HepG2 (cell line): ENCODE measurements around the gene DLAT. TPM values are rescaled to one million over a fixed set of nuclear protein-coding genes. Genes with fewer than 3 reads are reported as not detected.

ENCODE experiments used
- BRD4 ChIP-seq: sonication (generic); formaldehyde crosslinking; IDR thresholded peaks from 2 replicates; pipeline ENCODE4 v1.4.0; 2020; ENCODE audit warnings: missing genetic modification reagents
- CSRNP1 ChIP-seq: sonication (generic); formaldehyde crosslinking; IDR thresholded peaks from 2 replicates; pipeline ENCODE4 v1.8.1; 2023; ENCODE audit warnings: mild to moderate bottlenecking, missing genetic modification reagents
- DNMT1 ChIP-seq: sonication (generic); formaldehyde crosslinking; IDR thresholded peaks from 2 replicates; pipeline ENCODE4 v1.5.1; 2020; ENCODE audit warnings: mild to moderate bottlenecking, missing genetic modification reagents
- GABPA ChIP-seq, 2 experiments: IDR thresholded peaks; 2 replicates each; pipeline ENCODE4 v1.6.1; 2011 to 2016; ENCODE audit warnings: low read depth in 2 of 2, low read length in 1 of 2, missing biosample characterization in 1 of 2, missing genetic modification characterization in 1 of 2
- GATA4 ChIP-seq: sonication (generic); IDR thresholded peaks from 2 replicates; pipeline ENCODE4 v1.6.1; 2016; ENCODE audit warnings: antibody characterized with exemption, low read depth, borderline replicate concordance
- HINFP ChIP-seq: sonication (generic); formaldehyde crosslinking; IDR thresholded peaks from 2 replicates; pipeline ENCODE4 v1.4.0; 2020; ENCODE audit warnings: low read depth, mild to moderate bottlenecking, missing genetic modification reagents
- HMGXB3 ChIP-seq: sonication (generic); formaldehyde crosslinking; IDR thresholded peaks from 2 replicates; pipeline ENCODE4 v1.4.0; 2020; ENCODE audit warnings: missing genetic modification reagents, borderline replicate concordance
- JDP2 ChIP-seq: sonication (generic); formaldehyde crosslinking; IDR thresholded peaks from 2 replicates; pipeline ENCODE4 v1.8.1; 2022; ENCODE audit warnings: missing genetic modification reagents, borderline replicate concordance
- KLF16 ChIP-seq, 2 experiments: sonication (generic) in 1 of 2; formaldehyde crosslinking in 1 of 2; IDR thresholded peaks; 2 replicates each; pipeline versions ENCODE4 v1.6.1 to v1.8.0; 2016 to 2023; ENCODE audit warnings: missing genetic modification reagents in 2 of 2, missing compliant biosample characterization in 1 of 2
- MAF1 ChIP-seq: sonication (generic); formaldehyde crosslinking; IDR thresholded peaks from 2 replicates; pipeline ENCODE4 v1.5.0; 2020; ENCODE audit warnings: missing genetic modification reagents, borderline replicate concordance
- MEIS1 ChIP-seq: sonication (generic); formaldehyde crosslinking; IDR thresholded peaks from 2 replicates; pipeline ENCODE4 v1.9.0; 2021; ENCODE audit warnings: mild to moderate bottlenecking, missing genetic modification reagents, moderate library complexity, borderline replicate concordance
- MIXL1 ChIP-seq: IDR thresholded peaks from 2 replicates; pipeline ENCODE4 v1.6.1; 2016
- RBM22 ChIP-seq: fragments of 200-400 bp; formaldehyde crosslinking; optimal IDR thresholded peaks from 2 replicates; pipeline ENCODE3; 2017; ENCODE audit warnings: mild to moderate bottlenecking, low read length, moderate library complexity
- TCF7L2 ChIP-seq: IDR thresholded peaks from 2 replicates; pipeline ENCODE4 v1.6.1; 2011; ENCODE audit warnings: mild to moderate bottlenecking, low read depth, low read length, moderate library complexity
- ZC3H13 ChIP-seq: sonication (generic); formaldehyde crosslinking; IDR thresholded peaks from 2 replicates; pipeline ENCODE4 v1.8.1; 2023; ENCODE audit warnings: mild to moderate bottlenecking, missing genetic modification reagents, moderate library complexity
- ZNF570 ChIP-seq: sonication (generic); formaldehyde crosslinking; IDR thresholded peaks from 2 replicates; pipeline ENCODE4 v1.4.0; 2020; ENCODE audit warnings: mild to moderate bottlenecking, missing genetic modification reagents, borderline replicate concordance
- polyA plus RNA-seq, 8 experiments: library from polyadenylated mRNA; depleted of rRNA in 3 of 8; stranded (reverse) in 7 of 8; unstranded in 1 of 8; fragments of >200 nt; fragmentation: Illumina TruSeq in 4 of 8; extraction: Trizol in 4 of 8; gene quantifications; 2 replicates each; pipeline versions ENCODE4 v1.2.1 to v1.2.3, GENCODE V29; 2011 to 2016; ENCODE audit warnings: low read depth in 4 of 8, missing spikeins in 1 of 8, mixed read lengths in 1 of 8; ENCODE audit not compliant: insufficient read depth in 1 of 8
- total RNA-seq, 5 experiments: library from RNA; depleted of rRNA; stranded (reverse); fragments of >200 nt; fragmentation: Illumina TruSeq; extraction: Trizol; gene quantifications; 2 replicates each; pipeline ENCODE4 v1.2.3, GENCODE V29; 2016; ENCODE audit warnings: low read depth in 1 of 5
- TF ChIP-seq, protein P1 (sequence below): IDR thresholded peaks from 2 replicates; pipeline ENCODE4 v1.6.1; 2016; ENCODE audit warnings: missing compliant biosample characterization, missing genetic modification reagents, borderline replicate concordance

DLAT gene
- total and polyA plus RNA-seq, 2 of the 13 experiments (the other 11 are each of a cell fraction or from before 2014, with no cell fraction given) = 26.4 to 62.2 TPM

GRCh38 chr11:112024773-112025678, at the start of gene DLAT (continued):
- TF ChIP-seq GATA4 = 0 out of 2 replicates have a peak, but pooled peaks have one; percentile 42
- TF ChIP-seq ZNF570 (CRISPR knock-in tag) = no peak
- TF ChIP-seq CSRNP1 (CRISPR knock-in tag) = peak; percentile 96
- no peak for TF ChIP-seq JDP2 (CRISPR knock-in tag)
- peak; percentile 63; the same call in 1 of the 2 replicates for TF ChIP-seq HMGXB3 (CRISPR knock-in tag)
- peak; percentile 82; the same call in 1 of the 2 replicates for TF ChIP-seq MAF1 (CRISPR knock-in tag)
- peak; percentile 66 for TF ChIP-seq MIXL1 (CRISPR knock-in tag)
- TF ChIP-seq TCF7L2 = no peak
- TF ChIP-seq MEIS1 (CRISPR knock-in tag) = peak; percentile 81; the same call in 1 of the 2 replicates
- TF ChIP-seq RBM22 = peak; percentile 93
- TF ChIP-seq HINFP = peak; percentile 90
- peak; percentile 87 for TF ChIP-seq BRD4
- peak; percentile 52; the same call in 1 of the 2 replicates for TF ChIP-seq DNMT1 (CRISPR knock-in tag)
- 0 out of 2 replicates have a peak, but pooled peaks have one; percentile 16 for TF ChIP-seq GABPA (IDR thresholded peaks at IDR 0.05; ENCODE audit: low read depth, low read length)
- no peak; the same call in 1 of the 2 replicates for TF ChIP-seq GABPA (CRISPR knock-in tag; IDR thresholded peaks at IDR 0.05; ENCODE audit: low read depth)
- TF ChIP-seq ZC3H13 (CRISPR knock-in tag) = peak; percentile 90
- TF ChIP-seq, protein P1, sequence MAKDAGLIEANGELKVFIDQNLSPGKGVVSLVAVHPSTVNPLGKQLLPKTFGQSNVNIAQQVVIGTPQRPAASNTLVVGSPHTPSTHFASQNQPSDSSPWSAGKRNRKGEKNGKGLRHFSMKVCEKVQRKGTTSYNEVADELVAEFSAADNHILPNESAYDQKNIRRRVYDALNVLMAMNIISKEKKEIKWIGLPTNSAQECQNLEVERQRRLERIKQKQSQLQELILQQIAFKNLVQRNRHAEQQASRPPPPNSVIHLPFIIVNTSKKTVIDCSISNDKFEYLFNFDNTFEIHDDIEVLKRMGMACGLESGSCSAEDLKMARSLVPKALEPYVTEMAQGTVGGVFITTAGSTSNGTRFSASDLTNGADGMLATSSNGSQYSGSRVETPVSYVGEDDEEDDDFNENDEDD (CRISPR knock-in tag) = peak; percentile 66; the same call in 1 of the 2 replicates
- peak in 1 of 2 experiments; percentile 90; a peak in 2 of 4 replicates for TF ChIP-seq KLF16 (CRISPR knock-in tag; IDR thresholded peaks at IDR 0.05)
